Uterus (tissue), 4 donors: ENCODE results near the gene UPB1. TPM values are rescaled to one million over a fixed set of nuclear protein-coding genes. Genes with fewer than 3 reads are reported as not detected.

ENCODE experiments used
- DNase-seq, 2 donors: peaks; one replicate each; pipeline ENCODE4 v3.0.0-alpha.2; 2019 to 2020
- H3K27ac ChIP-seq, 2 donors: fragments of 200-600 bp; sonication (generic); 1 replicate in 1 of 2; 2 replicates in 1 of 2; pipeline ENCODE4 v1.5.1; 2016 to 2018
- H3K27me3 ChIP-seq, 2 donors: fragments of 200-600 bp; sonication (generic); one replicate each; pipeline ENCODE4 v1.5.1; 2018 to 2019; ENCODE audit warnings: control low read depth in 1 of 2
- H3K36me3 ChIP-seq, 2 donors: fragments of 200-600 bp; sonication (generic); one replicate each; pipeline ENCODE4 v1.5.1; 2019; ENCODE audit warnings: control low read depth in 1 of 2
- H3K4me1 ChIP-seq, 2 donors: fragments of 200-600 bp; sonication (generic); one replicate each; pipeline ENCODE4 v1.5.1; 2018 to 2019; ENCODE audit warnings: control low read depth in 1 of 2
- H3K4me3 ChIP-seq, 2 donors: fragments of 200-600 bp; sonication (generic); 1 replicate in 1 of 2; 2 replicates in 1 of 2; pipeline ENCODE4 v1.5.1; 2018 to 2019; ENCODE audit warnings: mild to moderate bottlenecking in 1 of 2
- H3K9me3 ChIP-seq, 2 donors: fragments of 200-600 bp; sonication (generic); one replicate each; pipeline ENCODE4 v1.5.1; 2019; ENCODE audit warnings: control low read depth in 1 of 2
- POLR2A ChIP-seq, 2 donors: fragments of 450-650 bp; IDR thresholded peaks; one replicate each; pipeline ENCODE4 v1.6.1; 2016; ENCODE audit warnings: antibody characterized with exemption in 2 of 2, mild to moderate bottlenecking in 1 of 2, moderate library complexity in 1 of 2
- intact Hi-C: fragments of 100-400 bp; cut with DNase I; formaldehyde crosslinking; loops from one replicate; pipeline ENCODE4 v1.15.1; 2023; ENCODE audit warnings: low total_unique reads
- total RNA-seq, 4 donors: library from RNA; depleted of rRNA in 3 of 4; stranded (reverse); fragments of >200 nt in 3 of 4; gene quantifications; one replicate each; pipeline versions ENCODE4 v1.1.0 to v1.2.4, GENCODE V29; 2014 to 2023
- TF ChIP-seq, protein P1 (sequence below), 4 experiments: fragments of 200-600 bp in 2 of 4; fragments of 450-650 bp in 2 of 4; sonication (generic) in 2 of 4; IDR thresholded peaks; one replicate each; pipeline ENCODE4 v1.5.1; 2016 to 2019; ENCODE audit warnings: antibody characterized with exemption in 4 of 4, mild to moderate bottlenecking in 2 of 4, moderate library complexity in 1 of 4
- donor health status: DM: yes; HTN: yes; CAD: no.

UPB1 gene
- total RNA-seq, 4 donors from 2014 or later, result 0.83 to 2.7 TPM; not detected in 2

DNA sequence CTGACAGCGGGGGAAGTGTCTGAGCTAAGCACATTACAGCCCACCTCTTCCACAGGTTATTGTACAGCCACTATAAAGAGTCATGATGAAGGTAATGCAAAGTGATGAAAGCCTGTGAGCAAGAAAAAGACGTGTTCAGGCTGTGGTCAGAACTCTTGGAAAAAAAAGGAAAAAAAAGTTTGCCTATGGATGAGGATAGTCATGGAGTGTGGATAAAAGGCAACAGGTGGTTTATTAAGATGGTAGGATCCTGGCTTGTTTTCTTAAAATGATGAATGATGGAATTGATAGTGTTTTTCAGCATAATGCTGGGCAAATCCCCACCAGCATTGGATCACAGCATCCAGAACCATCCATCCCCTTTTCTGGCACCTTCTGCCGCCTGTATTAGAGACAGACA lies 23.1 kb downstream of the UPB1 start:
- no peak for TF ChIP-seq POLR2A (IDR thresholded peaks at IDR 0.05)
- TF ChIP-seq, protein P1, sequence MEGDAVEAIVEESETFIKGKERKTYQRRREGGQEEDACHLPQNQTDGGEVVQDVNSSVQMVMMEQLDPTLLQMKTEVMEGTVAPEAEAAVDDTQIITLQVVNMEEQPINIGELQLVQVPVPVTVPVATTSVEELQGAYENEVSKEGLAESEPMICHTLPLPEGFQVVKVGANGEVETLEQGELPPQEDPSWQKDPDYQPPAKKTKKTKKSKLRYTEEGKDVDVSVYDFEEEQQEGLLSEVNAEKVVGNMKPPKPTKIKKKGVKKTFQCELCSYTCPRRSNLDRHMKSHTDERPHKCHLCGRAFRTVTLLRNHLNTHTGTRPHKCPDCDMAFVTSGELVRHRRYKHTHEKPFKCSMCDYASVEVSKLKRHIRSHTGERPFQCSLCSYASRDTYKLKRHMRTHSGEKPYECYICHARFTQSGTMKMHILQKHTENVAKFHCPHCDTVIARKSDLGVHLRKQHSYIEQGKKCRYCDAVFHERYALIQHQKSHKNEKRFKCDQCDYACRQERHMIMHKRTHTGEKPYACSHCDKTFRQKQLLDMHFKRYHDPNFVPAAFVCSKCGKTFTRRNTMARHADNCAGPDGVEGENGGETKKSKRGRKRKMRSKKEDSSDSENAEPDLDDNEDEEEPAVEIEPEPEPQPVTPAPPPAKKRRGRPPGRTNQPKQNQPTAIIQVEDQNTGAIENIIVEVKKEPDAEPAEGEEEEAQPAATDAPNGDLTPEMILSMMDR (IDR thresholded peaks at IDR 0.05), result no peak
- Histone ChIP-seq H3K27ac (no peak overlapping the region), H3K4me3 (no peak overlapping the region), H3K4me1 (no peaks in the 10 kb centered on the region), H3K36me3 (no peaks in the 10 kb centered on the region), H3K27me3 (no peaks in the 10 kb centered on the region), H3K9me3 (no peaks in the 10 kb centered on the region)
- no peak for DNase-seq
- intact Hi-C loops, result no loop called here

DNA sequence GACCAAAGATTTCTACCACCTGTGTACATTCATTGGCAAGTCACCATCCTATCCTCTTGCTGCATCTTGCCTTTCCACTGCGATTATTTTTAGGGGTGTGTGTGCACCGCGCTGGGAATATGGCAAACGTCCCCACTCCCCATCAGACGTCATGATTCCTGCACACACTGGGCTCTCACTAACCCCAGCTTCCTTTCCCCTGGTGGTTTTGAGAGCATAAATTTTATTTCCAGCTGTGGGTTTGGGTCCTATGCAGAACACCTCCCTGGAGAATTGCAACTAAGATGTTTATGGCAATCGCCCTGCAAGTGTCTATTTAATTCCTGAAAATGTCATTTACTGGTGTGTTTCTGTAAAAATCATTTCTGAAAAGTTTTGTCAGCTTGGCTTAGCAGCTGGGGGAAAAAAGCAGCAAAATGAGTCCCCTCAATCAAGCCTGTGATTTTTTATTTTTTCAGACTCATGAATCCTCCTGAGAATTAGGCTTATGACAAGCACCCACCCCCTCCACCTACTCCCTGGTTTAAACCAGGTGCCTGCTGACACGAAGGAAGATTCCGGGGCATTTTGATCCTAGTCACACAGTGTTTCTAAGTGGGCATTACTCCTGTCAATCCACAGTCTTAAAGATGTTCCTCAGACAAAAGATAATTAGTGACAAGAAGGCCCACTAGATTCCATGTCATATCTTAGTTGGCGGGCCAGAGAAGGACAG lies 23.8 kb downstream of the UPB1 start:
- Histone ChIP-seq H3K4me3 (no peak overlapping the region), H3K27me3 (no peaks in the 10 kb centered on the region), H3K9me3 (no peaks in the 10 kb centered on the region), H3K4me1 (no peaks in the 10 kb centered on the region), H3K36me3 (no peaks in the 10 kb centered on the region), H3K27ac (no peak overlapping the region)
- intact Hi-C loops, result no loop called here
- no peak for DNase-seq
- no peak for TF ChIP-seq POLR2A (IDR thresholded peaks at IDR 0.05)
- TF ChIP-seq, protein P1 (IDR thresholded peaks at IDR 0.05), result no peak

DNA sequence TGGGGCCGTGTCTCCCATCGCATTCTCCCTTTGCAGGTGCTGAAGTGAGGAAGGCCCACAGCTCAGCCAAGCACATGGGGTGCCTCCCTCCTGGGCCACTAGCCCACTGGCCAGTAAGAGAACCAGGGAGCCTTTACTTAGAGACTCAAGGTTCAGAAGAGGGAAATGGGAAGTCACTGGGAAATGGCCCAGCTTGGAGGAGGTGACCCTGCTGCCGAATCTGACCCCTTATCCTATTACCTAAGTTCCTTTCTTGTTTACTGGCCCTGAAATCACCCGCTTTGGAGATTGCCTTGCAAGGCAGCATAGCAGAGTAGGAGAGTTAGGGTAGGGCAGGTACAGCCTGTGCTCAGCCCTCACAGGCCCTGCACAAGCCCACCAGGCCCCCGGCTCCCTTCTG lies 24.4 kb downstream of the UPB1 start:
- Histone ChIP-seq H3K36me3 (no peaks in the 10 kb centered on the region), H3K27me3 (no peaks in the 10 kb centered on the region), H3K4me3 (no peak overlapping the region), H3K4me1 (no peaks in the 10 kb centered on the region), H3K9me3 (no peaks in the 10 kb centered on the region), H3K27ac (no peak overlapping the region)
- TF ChIP-seq, protein P1 (IDR thresholded peaks at IDR 0.05), result no peak
- no peak for TF ChIP-seq POLR2A (IDR thresholded peaks at IDR 0.05)
- intact Hi-C loops, result no loop called here
- DNase-seq, result no peak

DNA sequence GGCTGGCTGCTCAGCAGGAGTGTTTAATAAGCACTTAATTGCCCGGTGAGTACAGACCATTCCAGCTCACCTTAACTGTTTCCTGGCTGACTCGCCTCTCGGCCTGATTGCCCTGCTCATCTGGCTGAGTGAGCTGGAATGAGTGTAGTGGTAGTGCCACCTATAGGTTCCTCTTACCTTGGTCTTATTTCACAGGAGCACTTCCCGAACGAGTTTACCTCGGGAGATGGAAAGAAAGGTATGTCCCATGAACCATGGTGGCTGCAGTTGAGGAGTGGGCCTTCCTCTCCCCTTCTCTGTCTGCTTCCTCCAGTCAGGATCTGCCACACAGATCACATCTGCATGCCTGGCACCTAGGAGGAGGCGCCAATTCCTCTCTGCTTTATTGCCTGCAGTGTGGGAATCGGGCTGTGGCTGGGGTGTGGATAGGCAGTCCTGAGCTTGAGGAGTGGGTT lies 26.7 kb downstream of the UPB1 start:
- Histone ChIP-seq H3K4me1 (no peaks in the 10 kb centered on the region), H3K36me3 (no peaks in the 10 kb centered on the region), H3K27ac (no peak overlapping the region), H3K27me3 (no peaks in the 10 kb centered on the region), H3K9me3 (no peaks in the 10 kb centered on the region), H3K4me3 (no peak overlapping the region)
- DNase-seq, result no peak
- intact Hi-C loops, result no loop called here
- TF ChIP-seq POLR2A (IDR thresholded peaks at IDR 0.05), result no peak
- TF ChIP-seq, protein P1 (IDR thresholded peaks at IDR 0.05), result peak in 3 of 4 experiments; percentile 4 to 31 (median 29)

DNA sequence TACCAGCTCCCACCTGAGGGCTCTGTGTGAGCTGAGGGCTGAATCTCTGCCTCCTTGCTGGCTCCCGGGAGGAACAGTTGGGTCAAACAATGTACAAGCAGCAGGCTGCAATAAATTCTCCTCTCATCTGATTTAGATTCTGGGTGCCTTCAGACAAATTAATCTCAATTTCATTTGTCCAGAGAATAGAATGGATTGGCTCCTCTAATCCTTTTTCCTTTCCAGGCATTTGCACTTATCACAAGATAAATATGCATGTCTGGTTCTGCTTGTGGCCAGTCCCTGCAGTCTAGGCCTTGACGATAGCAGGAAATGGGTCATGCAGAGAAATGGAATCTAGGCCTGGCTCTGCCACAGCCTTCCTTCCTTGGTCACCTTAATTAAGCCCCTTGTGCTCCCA lies 28.7 kb downstream of the UPB1 start:
- intact Hi-C loops, result no loop called here
- Histone ChIP-seq H3K4me1 (no peaks in the 10 kb centered on the region), H3K27me3 (no peaks in the 10 kb centered on the region), H3K36me3 (no peaks in the 10 kb centered on the region), H3K9me3 (no peaks in the 10 kb centered on the region), H3K4me3 (no peak overlapping the region), H3K27ac (no peak overlapping the region)
- DNase-seq, result no peak
- TF ChIP-seq POLR2A (IDR thresholded peaks at IDR 0.05), result no peak
- TF ChIP-seq, protein P1 (IDR thresholded peaks at IDR 0.05), result no peak
